ENCODE results near the gene CFAP58.
A peak's percentile ranks its signal among the peaks of the same experiment; 100 is the strongest.

Gene CFAP58

GRCh38 chr10:104327745-104328645 lies 25.6 kb upstream of the CFAP58 start:
- peak overlapping the region; percentile 73 for H3K4me3 Mint-ChIP-seq
- no peaks in the 10 kb centered on the region for H3K27me3 Mint-ChIP-seq
- peaks cover 55% of the 10 kb centered on the region for H3K36me3 Mint-ChIP-seq (ENCODE audit: low read depth)
- DNase-seq = peak; percentile 43
- peak overlapping the region; percentile 97 for H3K27ac Mint-ChIP-seq
- no peaks in the 10 kb centered on the region for H3K9me3 Mint-ChIP-seq
- H3K4me1 Mint-ChIP-seq (ENCODE audit: low read depth) = peaks cover 100% of the 10 kb centered on the region

- peaks cover 60% of the 10 kb centered on the region for H3K36me3 Mint-ChIP-seq (ENCODE audit: low read depth)
- H3K4me1 Mint-ChIP-seq (ENCODE audit: low read depth) = peaks cover 100% of the 10 kb centered on the region
- DNase-seq = no peak
- no peaks in the 10 kb centered on the region for H3K9me3 Mint-ChIP-seq
- peak overlapping the region; percentile 73 for H3K4me3 Mint-ChIP-seq
- peak overlapping the region; percentile 97 for H3K27ac Mint-ChIP-seq
- H3K27me3 Mint-ChIP-seq = no peaks in the 10 kb centered on the region
These were observed 25.1 kb upstream of the CFAP58 start for GRCh38 chr10:104328646-104328895.

GRCh38 chr10:104328896-104329710 lies 24.5 kb upstream of the CFAP58 start:
- peak overlapping the region; percentile 97 for H3K27ac Mint-ChIP-seq
- peaks cover 56% of the 10 kb centered on the region for H3K36me3 Mint-ChIP-seq (ENCODE audit: low read depth)
- H3K4me3 Mint-ChIP-seq = peak overlapping the region; percentile 73
- DNase-seq = peak; percentile 78
- H3K9me3 Mint-ChIP-seq = no peaks in the 10 kb centered on the region
- peaks cover 100% of the 10 kb centered on the region for H3K4me1 Mint-ChIP-seq (ENCODE audit: low read depth)
- no peaks in the 10 kb centered on the region for H3K27me3 Mint-ChIP-seq

DNA sequence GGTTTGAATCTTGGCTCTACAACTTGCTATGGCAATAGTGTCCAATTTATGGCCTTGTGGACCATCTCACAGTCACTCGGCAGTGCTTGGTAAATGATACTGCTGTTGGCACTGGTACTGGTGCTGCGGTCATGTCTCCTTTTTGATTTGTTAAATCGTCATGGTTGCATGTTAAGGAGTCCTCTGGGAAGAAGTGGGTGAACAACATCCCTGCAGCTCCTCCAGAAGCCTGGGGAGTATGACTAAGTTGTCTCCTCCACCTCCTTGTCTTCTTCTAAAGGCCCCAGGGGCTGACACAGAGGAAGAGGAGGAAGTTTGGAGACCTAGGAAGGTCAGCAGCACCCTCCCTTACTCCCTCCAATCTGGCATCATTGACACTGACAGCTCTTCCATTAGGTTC lies 23.9 kb upstream of the CFAP58 start:
- Mint-ChIP-seq H3K36me3 (ENCODE audit: low read depth) (peaks cover 55% of the 10 kb centered on the region), H3K4me1 (ENCODE audit: low read depth) (peaks cover 100% of the 10 kb centered on the region), H3K27me3 (no peaks in the 10 kb centered on the region), H3K27ac (peak overlapping the region; percentile 97), H3K4me3 (peak overlapping the region; percentile 73), H3K9me3 (no peaks in the 10 kb centered on the region)
- DNase-seq = no peak

DNA sequence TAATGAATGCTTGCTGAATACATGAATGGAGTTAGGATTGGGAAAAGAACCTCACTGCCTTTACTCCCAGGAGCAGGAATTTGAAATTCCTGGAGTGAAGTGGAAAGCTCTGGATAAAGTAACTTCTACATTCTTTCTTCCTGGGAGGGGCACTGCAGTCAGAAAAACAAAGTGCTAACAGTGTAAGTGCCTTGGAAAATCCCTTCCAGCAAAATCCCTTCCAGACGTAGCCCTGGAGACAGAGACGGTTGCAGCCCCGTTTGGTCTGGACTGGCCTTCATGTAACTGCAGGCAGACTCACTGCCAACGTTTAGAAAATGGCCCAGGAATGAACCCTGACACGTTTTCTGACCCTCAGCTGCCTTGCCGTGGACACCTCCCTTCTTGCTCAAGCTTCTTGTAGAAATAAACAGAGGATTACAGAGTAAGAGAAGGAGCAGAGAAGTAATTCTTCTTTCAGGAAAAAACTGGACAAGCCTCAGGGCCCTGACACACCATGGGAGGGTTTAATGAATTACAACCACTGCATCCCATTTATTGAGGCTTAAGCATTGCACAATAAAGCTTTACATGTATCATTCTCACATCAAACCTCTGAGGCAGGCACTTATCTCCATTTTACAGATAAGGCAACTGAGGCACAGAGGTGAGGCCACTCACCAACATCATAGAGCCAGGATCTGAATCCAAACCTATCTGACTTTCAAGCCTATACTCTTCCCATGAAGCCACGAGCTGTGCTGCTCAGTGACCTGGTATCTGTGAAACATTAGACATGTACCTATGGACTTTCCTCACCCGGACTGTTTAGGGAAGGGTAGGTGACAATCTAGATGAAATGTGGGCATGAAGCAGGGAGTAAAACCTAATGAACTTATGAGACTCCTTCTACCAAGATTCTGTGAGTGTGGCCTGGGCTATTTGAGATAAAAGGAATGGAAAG lies 23.2 kb upstream of the CFAP58 start:
- peaks cover 55% of the 10 kb centered on the region for H3K36me3 Mint-ChIP-seq (ENCODE audit: low read depth)
- no peak for DNase-seq
- H3K27me3 Mint-ChIP-seq = no peaks in the 10 kb centered on the region
- peak overlapping the region; percentile 97 for H3K27ac Mint-ChIP-seq
- peaks cover 100% of the 10 kb centered on the region for H3K4me1 Mint-ChIP-seq (ENCODE audit: low read depth)
- peak overlapping the region; percentile 73 for H3K4me3 Mint-ChIP-seq
- no peaks in the 10 kb centered on the region for H3K9me3 Mint-ChIP-seq

- Mint-ChIP-seq H3K27me3 (no peaks in the 10 kb centered on the region), H3K4me1 (ENCODE audit: low read depth) (peaks cover 100% of the 10 kb centered on the region), H3K36me3 (ENCODE audit: low read depth) (peaks cover 51% of the 10 kb centered on the region), H3K4me3 (no peak overlapping the region), H3K9me3 (no peaks in the 10 kb centered on the region), H3K27ac (peak overlapping the region; percentile 97)
- DNase-seq = no peak
These were observed 22.3 kb upstream of the CFAP58 start for GRCh38 chr10:104331208-104331838.

- no peak for DNase-seq
- Mint-ChIP-seq H3K9me3 (no peaks in the 10 kb centered on the region), H3K36me3 (ENCODE audit: low read depth) (peaks cover 50% of the 10 kb centered on the region), H3K4me1 (ENCODE audit: low read depth) (peaks cover 92% of the 10 kb centered on the region), H3K27me3 (no peaks in the 10 kb centered on the region), H3K4me3 (peak overlapping the region; percentile 60), H3K27ac (peak overlapping the region; percentile 99)
These were observed 21.2 kb upstream of the CFAP58 start for GRCh38 chr10:104332243-104333031.

GRCh38 chr10:104333032-104333727 lies 20.5 kb upstream of the CFAP58 start:
- Mint-ChIP-seq H3K27me3 (no peaks in the 10 kb centered on the region), H3K36me3 (ENCODE audit: low read depth) (peaks cover 54% of the 10 kb centered on the region), H3K4me3 (peak overlapping the region; percentile 60), H3K27ac (peak overlapping the region; percentile 99), H3K9me3 (no peaks in the 10 kb centered on the region), H3K4me1 (ENCODE audit: low read depth) (peaks cover 84% of the 10 kb centered on the region)
- peak; percentile 69 for DNase-seq

- Mint-ChIP-seq H3K4me1 (ENCODE audit: low read depth) (peaks cover 78% of the 10 kb centered on the region), H3K27me3 (no peaks in the 10 kb centered on the region), H3K9me3 (no peaks in the 10 kb centered on the region), H3K4me3 (peak overlapping the region; percentile 60), H3K27ac (peak overlapping the region; percentile 99), H3K36me3 (ENCODE audit: low read depth) (peaks cover 57% of the 10 kb centered on the region)
- no peak for DNase-seq
These were observed 19.8 kb upstream of the CFAP58 start for GRCh38 chr10:104333728-104334373.

- Mint-ChIP-seq H3K4me3 (peak overlapping the region; percentile 18), H3K27ac (peak overlapping the region; percentile 99), H3K4me1 (ENCODE audit: low read depth) (peaks cover 77% of the 10 kb centered on the region), H3K27me3 (no peaks in the 10 kb centered on the region), H3K9me3 (no peaks in the 10 kb centered on the region), H3K36me3 (ENCODE audit: low read depth) (peaks cover 57% of the 10 kb centered on the region)
- DNase-seq = no peak
These were observed 19.1 kb upstream of the CFAP58 start for GRCh38 chr10:104334561-104334960.

- Mint-ChIP-seq H3K36me3 (ENCODE audit: low read depth) (peaks cover 57% of the 10 kb centered on the region), H3K4me1 (ENCODE audit: low read depth) (peaks cover 77% of the 10 kb centered on the region), H3K4me3 (peak overlapping the region; percentile 87), H3K27me3 (no peaks in the 10 kb centered on the region), H3K9me3 (no peaks in the 10 kb centered on the region), H3K27ac (peak overlapping the region; percentile 99)
- DNase-seq = no peak
These were observed 18.5 kb upstream of the CFAP58 start for GRCh38 chr10:104334965-104335650.

DNA sequence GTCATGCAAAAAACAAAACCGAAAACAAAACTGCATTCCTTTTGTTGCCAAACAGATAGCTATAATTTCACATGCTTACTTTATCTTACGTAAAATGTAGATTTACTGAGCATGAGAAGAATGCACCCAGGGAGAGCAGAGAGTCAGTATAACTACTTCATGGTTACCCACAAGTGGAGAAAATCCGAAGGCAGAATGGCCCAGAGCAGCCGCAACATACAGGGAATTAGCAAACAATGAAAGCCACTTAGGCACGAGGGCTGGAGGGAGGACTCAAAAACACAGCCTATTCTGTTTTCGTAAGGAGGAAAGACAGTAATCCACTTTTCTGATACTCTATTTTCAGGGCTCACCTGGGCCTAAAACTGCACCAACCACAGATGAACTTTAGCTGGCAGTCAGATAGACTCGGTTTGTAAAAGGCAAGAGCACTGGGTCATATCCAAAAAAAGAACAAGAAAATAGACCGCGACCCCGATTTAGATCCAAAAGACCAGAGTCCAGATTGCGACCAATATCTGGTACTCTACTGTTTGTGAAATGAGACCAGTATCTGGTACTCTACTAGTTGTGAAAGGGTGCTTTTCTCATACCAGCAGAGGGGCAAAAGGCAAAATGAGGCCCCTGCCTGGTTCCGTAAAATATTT lies 16.7 kb upstream of the CFAP58 start:
- peaks cover 42% of the 10 kb centered on the region for H3K36me3 Mint-ChIP-seq (ENCODE audit: low read depth)
- peak overlapping the region; percentile 99 for H3K27ac Mint-ChIP-seq
- peak overlapping the region; percentile 87 for H3K4me3 Mint-ChIP-seq
- peaks cover 62% of the 10 kb centered on the region for H3K4me1 Mint-ChIP-seq (ENCODE audit: low read depth)
- H3K27me3 Mint-ChIP-seq = no peaks in the 10 kb centered on the region
- DNase-seq = no peak
- no peaks in the 10 kb centered on the region for H3K9me3 Mint-ChIP-seq

Measured in activated T-cell treated with anti-CD3 and anti-CD28 coated beads, Interleukin-2, amount 50 U/mL, for 24 hours (primary cell).